Measurements from ENCODE around the gene FMNL2. TPM values are rescaled to one million over a fixed set of nuclear protein-coding genes. Genes with fewer than 3 reads are reported as not detected.

Gene FMNL2
- total and polyA plus RNA-seq, 2 experiments from 2014 or later, result 4.4 to 18.6 TPM

GRCh38 chr2:152434395-152435182 lies 99.6 kb downstream of the FMNL2 start:
- no peak overlapping the region for H3K4me2 ChIP-seq (ENCODE audit: unreplicated experiment)
- no peak overlapping the region for H3K9ac ChIP-seq
- WGBS, 2 experiments (ENCODE audit: low coverage in 1 of 2, low lambda C conversion rate in 2 of 2, missing lambda C conversion rate in 2 of 2), result 100% methylated on average over 1 of the region's 1 CpG
- no peaks in the 10 kb centered on the region for H3K27me3 ChIP-seq (replicated peaks; ENCODE audit: insufficient read depth)
- H3K36me3 ChIP-seq (ENCODE audit: low read depth), result no peaks in the 10 kb centered on the region
- no peak overlapping the region for H2AFZ ChIP-seq
- no peaks in the 10 kb centered on the region for H3K9me3 ChIP-seq (ENCODE audit: low read depth)
- no peak for TF ChIP-seq EZH2 (IDR thresholded peaks at IDR 0.05; ENCODE audit: insufficient read depth, poor library complexity, severe bottlenecking)
- TF ChIP-seq EZH2phosphoT487 (IDR thresholded peaks at IDR 0.05; ENCODE audit: insufficient read depth, low read depth), result no peak
- no peak overlapping the region for H3K27ac ChIP-seq
- no peaks in the 10 kb centered on the region for H4K20me1 ChIP-seq (ENCODE audit: insufficient read depth)
- peaks cover 16% of the 10 kb centered on the region for H3F3A ChIP-seq (ENCODE audit: insufficient read depth)
- no peak for DNase-seq
- peaks cover 18% of the 10 kb centered on the region for H3K4me1 ChIP-seq (ENCODE audit: insufficient read depth)
- H3K9me2 ChIP-seq (ENCODE audit: insufficient read depth), result no peaks in the 10 kb centered on the region
- no peak overlapping the region for H3K4me3 ChIP-seq
- H3K79me2 ChIP-seq (ENCODE audit: insufficient read depth), result peaks cover 89% of the 10 kb centered on the region
- in situ Hi-C loops (cut with MboI), result no loop called here

DNA sequence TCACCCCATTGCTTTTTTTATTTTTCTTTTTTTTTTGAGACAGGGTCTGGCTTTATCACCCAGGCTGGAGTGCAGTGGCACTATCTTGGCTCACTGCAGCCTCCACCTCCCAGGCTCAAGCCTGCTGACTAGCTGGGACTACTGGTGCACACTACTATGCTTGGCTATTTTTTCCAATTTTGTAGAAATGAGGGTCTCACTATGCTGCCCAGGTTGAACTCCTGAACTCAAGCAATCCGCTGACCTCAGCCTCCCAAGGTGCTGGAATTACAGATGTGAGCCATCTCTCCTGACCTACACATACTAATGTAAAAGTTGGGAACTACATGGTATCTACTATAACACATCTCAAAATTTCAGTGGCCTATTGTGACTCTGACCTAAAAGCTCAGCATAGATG lies 101.2 kb downstream of the FMNL2 start:
- no peak overlapping the region for H3K27ac ChIP-seq
- peaks cover 89% of the 10 kb centered on the region for H3K79me2 ChIP-seq (ENCODE audit: insufficient read depth)
- TF ChIP-seq EZH2phosphoT487 (IDR thresholded peaks at IDR 0.05; ENCODE audit: insufficient read depth, low read depth), result no peak
- H3K4me2 ChIP-seq (ENCODE audit: unreplicated experiment), result no peak overlapping the region
- H3F3A ChIP-seq (ENCODE audit: insufficient read depth), result peaks cover 16% of the 10 kb centered on the region
- H3K9ac ChIP-seq, result no peak overlapping the region
- in situ Hi-C loops (cut with MboI), result no loop called here
- H3K36me3 ChIP-seq (ENCODE audit: low read depth), result no peaks in the 10 kb centered on the region
- no peaks in the 10 kb centered on the region for H3K9me3 ChIP-seq (ENCODE audit: low read depth)
- no peak for DNase-seq
- no peak overlapping the region for H2AFZ ChIP-seq
- no peak overlapping the region for H3K4me3 ChIP-seq
- H4K20me1 ChIP-seq (ENCODE audit: insufficient read depth), result no peaks in the 10 kb centered on the region
- no peaks in the 10 kb centered on the region for H3K9me2 ChIP-seq (ENCODE audit: insufficient read depth)
- H3K4me1 ChIP-seq (ENCODE audit: insufficient read depth), result peaks cover 18% of the 10 kb centered on the region
- no peaks in the 10 kb centered on the region for H3K27me3 ChIP-seq (replicated peaks; ENCODE audit: insufficient read depth)
- 100% methylated on average over 1 of the region's 1 CpG for WGBS, 2 experiments (ENCODE audit: low coverage in 1 of 2, low lambda C conversion rate in 2 of 2, missing lambda C conversion rate in 2 of 2)

GRCh38 chr2:152437276-152438108 lies 102.5 kb downstream of the FMNL2 start:
- Histone ChIP-seq H3K9me2 (ENCODE audit: insufficient read depth) (no peaks in the 10 kb centered on the region), H3K79me2 (ENCODE audit: insufficient read depth) (peaks cover 97% of the 10 kb centered on the region), H3K27ac (no peak overlapping the region), H3K4me1 (ENCODE audit: insufficient read depth) (peaks cover 6% of the 10 kb centered on the region), H3K4me3 (no peak overlapping the region), H3K4me2 (ENCODE audit: unreplicated experiment) (no peak overlapping the region), H3K9me3 (ENCODE audit: low read depth) (no peaks in the 10 kb centered on the region), H3K36me3 (ENCODE audit: low read depth) (no peaks in the 10 kb centered on the region), H3F3A (ENCODE audit: insufficient read depth) (peaks cover 15% of the 10 kb centered on the region), H3K9ac (no peak overlapping the region), H3K27me3 (replicated peaks; ENCODE audit: insufficient read depth) (no peaks in the 10 kb centered on the region), H4K20me1 (ENCODE audit: insufficient read depth) (no peaks in the 10 kb centered on the region), H2AFZ (no peak overlapping the region)
- TF ChIP-seq EZH2phosphoT487 (IDR thresholded peaks at IDR 0.05; ENCODE audit: insufficient read depth, low read depth), result no peak
- no peak for TF ChIP-seq EZH2 (IDR thresholded peaks at IDR 0.05; ENCODE audit: insufficient read depth, poor library complexity, severe bottlenecking)
- WGBS, 2 experiments (ENCODE audit: low coverage in 1 of 2, low lambda C conversion rate in 2 of 2, missing lambda C conversion rate in 2 of 2), result 96 to 98% methylated on average over 5 of the region's 5 CpGs
- in situ Hi-C loops (cut with MboI), result no loop called here
- no peak for DNase-seq

DNA sequence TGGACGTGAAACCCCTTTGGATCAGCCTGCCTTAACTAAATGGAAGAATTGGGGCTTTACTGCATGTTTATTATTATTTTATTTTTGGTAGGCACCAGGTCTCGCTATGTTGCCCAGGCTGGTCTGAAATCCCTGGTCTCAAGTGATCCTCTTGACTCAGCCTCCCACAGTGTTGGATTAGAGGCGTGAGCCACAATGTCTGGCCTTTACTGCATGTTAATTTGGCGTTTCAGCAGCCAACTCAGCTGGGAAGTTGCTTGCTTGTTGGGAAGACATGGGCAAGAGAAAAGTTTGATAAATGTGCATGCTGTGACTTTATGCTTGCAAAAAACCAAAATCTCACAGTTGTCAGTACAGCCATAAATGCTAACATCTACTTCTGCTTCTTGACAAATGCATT lies 105.1 kb downstream of the FMNL2 start:
- Histone ChIP-seq H3K4me3 (no peak overlapping the region), H3K9me3 (ENCODE audit: low read depth) (no peaks in the 10 kb centered on the region), H3K4me2 (ENCODE audit: unreplicated experiment) (no peak overlapping the region), H3K79me2 (ENCODE audit: insufficient read depth) (peaks cover 100% of the 10 kb centered on the region), H3K9me2 (ENCODE audit: insufficient read depth) (no peaks in the 10 kb centered on the region), H3K9ac (no peak overlapping the region), H3K4me1 (ENCODE audit: insufficient read depth) (peaks cover 1% of the 10 kb centered on the region), H2AFZ (no peak overlapping the region), H3K36me3 (ENCODE audit: low read depth) (no peaks in the 10 kb centered on the region), H4K20me1 (ENCODE audit: insufficient read depth) (no peaks in the 10 kb centered on the region), H3K27me3 (replicated peaks; ENCODE audit: insufficient read depth) (no peaks in the 10 kb centered on the region), H3F3A (ENCODE audit: insufficient read depth) (peaks cover 1% of the 10 kb centered on the region; the same call in 1 of the 2 replicates), H3K27ac (no peak overlapping the region)
- 95 to 96% methylated on average over 4 of the region's 4 CpGs for WGBS, 2 experiments (ENCODE audit: low coverage in 1 of 2, low lambda C conversion rate in 2 of 2, missing lambda C conversion rate in 2 of 2)
- in situ Hi-C loops (cut with MboI), result no loop called here
- TF ChIP-seq EZH2phosphoT487 (IDR thresholded peaks at IDR 0.05; ENCODE audit: insufficient read depth, low read depth), result no peak
- TF ChIP-seq EZH2 (IDR thresholded peaks at IDR 0.05; ENCODE audit: insufficient read depth, poor library complexity, severe bottlenecking), result no peak
- no peak for DNase-seq
